Stimulated activated CD8-positive, alpha-beta memory T cell treated with anti-CD3 and anti-CD28 coated beads, Interleukin-15, amount 100 ng/mL, for 4 hours (primary cell): Measurements from ENCODE around the gene PALS1.
A peak's percentile ranks its signal among the peaks of the same experiment; 100 is the strongest.

Experiments used
- DNase-seq, 2 donors: peaks; one replicate each; pipeline ENCODE4 v3.0.0-alpha.2; 2020; ENCODE audit warnings: low read depth in 2 of 2

Gene PALS1

GRCh38 chr14:67241411-67242167 lies at the start of gene PALS1:
Gene PALS1 (plus strand): TSS chr14:67241435. CDS start chr14:67279171, 37,736 bp downstream.
- no peak for DNase-seq

- DNase-seq, result no peak
Observed at GRCh38 chr14:67191768-67192290, 49.4 kb upstream of the PALS1 start.

- no peak for DNase-seq
Observed at GRCh38 chr14:67192366-67192765, 48.9 kb upstream of the PALS1 start.

DNA sequence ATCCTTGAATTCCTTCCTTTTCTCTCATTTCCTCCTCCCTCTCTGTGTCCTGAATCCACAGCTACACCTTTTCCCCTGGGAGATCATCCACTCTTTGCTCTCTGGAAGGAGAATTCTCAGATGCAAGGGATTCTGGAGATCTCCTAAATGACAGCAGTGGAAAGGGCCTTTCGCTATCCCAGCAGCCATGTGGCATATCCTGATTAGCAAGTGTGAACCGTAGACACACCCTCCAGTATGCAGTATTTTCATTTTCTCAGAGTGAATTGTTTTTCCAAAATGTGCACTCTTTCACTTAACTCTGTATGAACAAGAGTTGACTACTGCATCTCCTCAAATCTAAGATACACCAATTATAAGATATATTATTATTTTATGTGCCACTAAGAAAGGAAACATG lies 46.0 kb upstream of the PALS1 start:
- DNase-seq, result no peak

DNA sequence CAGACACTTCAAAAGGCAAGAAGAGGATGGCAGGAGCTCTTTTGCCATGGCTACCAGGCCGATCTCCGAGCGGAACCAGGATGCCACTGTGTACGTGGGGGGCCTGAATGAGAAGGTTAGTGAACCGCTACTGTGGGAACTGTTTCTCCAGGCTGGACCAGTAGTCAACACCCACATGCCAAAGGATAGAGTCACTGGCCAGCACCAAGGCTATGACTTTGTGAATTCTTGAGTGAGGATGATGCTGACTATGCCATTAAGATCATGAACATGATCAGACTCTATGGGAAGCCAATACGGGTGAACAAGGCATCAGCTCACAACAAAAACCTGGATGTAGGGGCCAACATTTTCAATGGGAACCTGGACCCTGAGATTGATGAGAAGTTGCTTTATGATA lies 42.2 kb upstream of the PALS1 start:
- DNase-seq, result no peak

DNA sequence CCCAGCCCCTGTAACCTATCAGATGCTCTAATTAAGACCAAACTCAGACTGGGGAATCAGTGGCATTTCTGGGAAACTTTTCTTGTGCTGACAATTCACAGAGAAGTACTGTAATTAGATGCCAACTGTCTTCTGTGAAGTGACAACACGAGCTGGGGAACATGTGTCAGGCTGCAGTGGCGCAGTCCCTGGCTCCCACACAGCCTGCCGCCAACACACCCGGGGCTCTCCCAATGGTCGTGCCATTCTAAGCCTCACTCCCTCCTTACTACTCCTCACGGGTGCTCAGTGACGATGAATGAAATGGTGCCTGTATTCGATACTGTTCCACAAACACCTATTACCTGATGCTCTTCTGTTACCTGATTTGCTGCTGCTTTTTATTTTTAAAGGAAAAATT lies 33.4 kb upstream of the PALS1 start:
- no peak for DNase-seq

DNA sequence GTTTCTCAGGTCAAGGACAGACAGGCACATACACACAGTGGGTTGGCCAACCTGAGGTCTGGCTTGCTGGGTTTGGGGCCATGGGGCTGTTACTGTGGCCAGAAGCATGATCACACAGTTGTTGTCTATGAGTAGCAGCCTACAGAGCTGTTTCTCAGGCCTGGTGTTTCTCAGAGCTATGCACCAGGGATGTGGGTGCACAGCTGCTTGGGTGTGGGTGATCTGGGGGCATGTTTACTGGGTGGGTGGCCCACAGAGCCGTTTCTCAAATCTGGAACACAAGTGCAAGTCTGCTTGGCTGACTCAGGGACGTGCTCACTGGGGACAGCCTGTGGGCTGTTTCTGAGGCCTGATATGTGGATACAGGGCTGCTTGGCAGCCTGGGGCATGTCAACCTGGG lies 23.1 kb upstream of the PALS1 start:
- no peak for DNase-seq

DNA sequence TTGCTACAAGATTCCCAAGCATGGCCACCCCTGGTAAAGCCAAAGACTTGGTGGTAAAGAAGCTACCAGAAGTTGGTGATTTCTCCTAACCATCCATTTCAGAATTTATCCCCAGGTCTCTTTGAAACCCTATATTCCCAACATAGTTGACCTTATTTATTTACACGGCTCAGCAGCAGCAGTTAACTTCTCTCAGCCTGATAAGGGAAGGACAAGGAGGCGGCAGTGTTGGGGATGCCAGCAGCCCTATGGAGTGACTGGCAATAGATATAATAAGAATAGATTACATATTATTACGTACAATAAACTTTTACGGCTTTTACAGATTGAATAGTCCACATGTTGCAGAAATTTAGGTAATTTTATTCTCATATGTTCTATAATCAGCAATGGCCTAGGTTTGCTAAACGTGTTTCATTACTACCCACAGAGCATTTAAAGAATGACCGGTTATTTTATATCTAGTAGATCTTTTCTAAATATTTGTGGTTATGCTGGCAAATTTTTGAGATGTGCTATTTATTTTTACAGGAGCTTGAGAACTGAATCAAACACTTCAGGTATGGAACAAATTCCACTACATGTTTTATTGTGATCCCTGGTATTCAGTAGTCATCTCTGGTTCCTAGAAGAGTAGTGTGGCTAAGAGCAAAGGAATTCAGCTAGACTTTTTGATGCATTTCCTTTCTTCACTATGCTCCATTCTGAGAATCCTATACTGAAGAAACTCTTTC lies 19.8 kb upstream of the PALS1 start:
- DNase-seq, result no peak

- no peak for DNase-seq
Observed at GRCh38 chr14:67221982-67222328, 19.3 kb upstream of the PALS1 start.

DNA sequence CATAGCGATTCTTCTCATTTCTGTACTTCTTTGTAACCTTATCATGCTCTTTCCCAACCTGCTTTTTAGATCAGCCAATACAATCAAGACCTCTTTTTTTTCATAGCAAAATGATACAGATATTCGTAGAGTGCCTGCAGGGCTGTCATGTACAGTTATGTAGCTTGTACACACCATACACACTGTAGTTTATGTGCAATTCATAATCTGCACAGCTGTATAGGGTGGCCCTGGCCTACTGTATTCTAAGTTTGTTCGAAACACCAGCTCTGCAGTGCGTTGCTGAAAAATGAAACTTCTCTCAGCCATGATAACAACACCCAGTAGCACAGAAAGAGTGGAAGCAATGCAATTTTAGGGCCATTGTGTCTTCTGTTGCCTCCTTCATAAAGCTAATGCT lies 15.7 kb upstream of the PALS1 start:
- DNase-seq, result no peak

- no peak for DNase-seq
Observed at GRCh38 chr14:67228325-67228984, 12.8 kb upstream of the PALS1 start.

- no peak for DNase-seq
Observed at GRCh38 chr14:67232066-67232465, 9.2 kb upstream of the PALS1 start.

DNA sequence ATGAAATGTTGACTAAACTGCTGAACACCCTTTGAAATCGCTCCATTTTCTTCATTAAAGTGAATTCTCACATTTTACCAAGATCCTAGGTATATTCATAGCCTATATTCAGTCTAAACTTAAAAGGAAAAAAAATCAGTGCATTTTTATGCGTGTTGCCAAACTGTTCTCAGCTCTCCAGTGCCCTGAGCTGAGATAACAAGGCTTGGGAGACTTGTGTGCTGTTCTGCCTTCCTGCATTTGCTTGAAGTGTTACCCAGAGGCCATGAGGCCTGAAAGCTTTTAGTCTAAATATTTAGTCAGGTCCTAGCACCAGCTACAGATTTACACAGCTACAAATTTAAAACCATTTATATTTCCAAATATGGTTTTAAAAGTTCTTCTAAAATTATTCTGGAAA lies 8.6 kb upstream of the PALS1 start:
- DNase-seq, result no peak

GRCh38 chr14:67237591-67237990 lies 3.6 kb upstream of the PALS1 start:
- DNase-seq, result no peak

DNA sequence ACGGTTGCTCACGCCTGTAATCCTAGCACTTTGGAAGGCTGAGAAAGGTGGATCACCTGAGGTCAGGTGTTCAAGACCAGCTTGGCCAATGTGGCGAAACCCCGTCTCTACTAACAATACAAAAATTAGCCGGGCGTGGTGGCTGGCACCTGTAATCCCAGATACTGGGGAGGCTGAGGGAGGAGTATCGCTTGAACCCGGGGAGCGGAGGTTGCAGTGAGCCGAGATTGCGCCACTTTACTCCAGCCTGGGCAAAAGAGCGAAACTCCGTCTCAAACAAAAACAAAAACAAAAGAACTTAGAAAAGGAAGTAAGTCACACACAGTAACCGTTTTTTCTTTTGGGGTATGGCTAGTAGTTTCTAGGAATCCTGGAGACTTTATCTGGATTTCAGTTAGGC lies 1.7 kb upstream of the PALS1 start:
- DNase-seq, result no peak

DNA sequence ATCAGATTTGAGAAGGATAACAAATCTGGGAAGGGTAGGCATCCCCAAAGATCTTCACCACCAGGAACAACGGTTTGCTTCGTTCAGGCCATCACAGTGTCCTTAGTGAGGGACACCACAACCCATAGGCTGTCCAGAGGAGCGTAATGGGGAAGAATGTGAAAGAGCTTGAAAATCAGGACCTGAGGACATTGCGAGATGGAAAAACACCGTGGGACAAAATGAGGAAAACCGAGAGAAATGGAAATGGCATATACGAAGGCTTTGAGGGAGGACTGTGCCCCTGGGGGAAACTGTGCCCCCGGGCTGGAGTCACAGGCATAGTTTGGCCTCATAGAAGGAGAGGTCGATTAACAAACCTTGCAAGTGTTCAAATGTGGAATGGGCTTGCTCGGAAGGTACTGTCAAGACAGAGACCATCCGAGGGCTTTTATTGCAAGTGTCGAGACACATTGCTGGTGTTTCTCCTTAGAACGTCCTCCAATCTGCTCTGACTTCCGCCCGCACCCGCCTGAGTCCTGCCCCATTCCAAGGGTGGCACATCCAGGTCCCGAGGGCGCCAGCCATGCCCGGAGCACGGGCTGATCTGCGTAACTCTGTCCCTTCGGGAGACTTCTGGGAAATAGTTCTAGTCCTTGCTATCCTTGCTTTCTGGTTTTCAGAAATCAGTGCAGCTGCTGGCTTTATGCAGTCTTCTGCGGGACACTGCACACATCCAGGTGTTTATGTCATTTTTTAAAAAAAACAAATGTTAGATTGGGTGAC lies 885 bp upstream of the PALS1 start:
- DNase-seq, result no peak

GRCh38 chr14:67240978-67241410 lies 241 bp upstream of the PALS1 start:
- peak; percentile 85 for DNase-seq

- DNase-seq, result no peak
Observed at GRCh38 chr14:67242168-67242420, 859 bp downstream of the PALS1 start.

GRCh38 chr14:67245104-67245503 lies 3.9 kb downstream of the PALS1 start:
- DNase-seq, result no peak

GRCh38 chr14:67251573-67252226 lies 10.5 kb downstream of the PALS1 start:
- no peak for DNase-seq

DNA sequence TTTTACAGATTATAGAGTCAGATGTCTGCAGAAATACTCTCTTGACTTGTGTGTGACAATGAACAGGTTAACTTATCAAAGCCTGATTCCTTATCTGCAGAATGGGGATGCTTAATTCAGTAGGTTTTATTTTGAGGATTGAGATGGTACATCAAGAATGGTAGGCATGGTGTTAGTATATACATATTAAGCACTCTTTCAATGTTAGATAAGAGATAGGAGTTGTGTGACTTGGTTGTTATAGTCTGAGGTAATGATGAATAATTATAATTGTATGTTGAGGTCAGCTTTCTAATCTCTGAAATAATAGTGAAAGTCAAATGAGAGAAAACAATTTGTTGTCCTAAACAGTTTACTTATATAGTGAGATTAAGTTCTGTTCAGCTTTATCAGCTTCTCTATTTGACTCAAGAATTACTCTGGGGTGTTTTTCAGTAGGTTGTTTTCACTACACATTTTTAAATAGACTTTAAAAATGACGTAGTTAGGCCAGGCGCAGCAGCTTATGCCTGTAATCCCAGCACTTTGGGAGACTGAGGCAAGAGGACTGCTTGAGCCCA lies 11.9 kb downstream of the PALS1 start:
- no peak for DNase-seq
